ENCODE data around the gene PTPN1.
"Not testable (repeated sequence)": the region's sequence is repeated elsewhere in the genome, so short reads cannot be mapped to it uniquely, and the experiment has no call there.

Gene PTPN1

DNA sequence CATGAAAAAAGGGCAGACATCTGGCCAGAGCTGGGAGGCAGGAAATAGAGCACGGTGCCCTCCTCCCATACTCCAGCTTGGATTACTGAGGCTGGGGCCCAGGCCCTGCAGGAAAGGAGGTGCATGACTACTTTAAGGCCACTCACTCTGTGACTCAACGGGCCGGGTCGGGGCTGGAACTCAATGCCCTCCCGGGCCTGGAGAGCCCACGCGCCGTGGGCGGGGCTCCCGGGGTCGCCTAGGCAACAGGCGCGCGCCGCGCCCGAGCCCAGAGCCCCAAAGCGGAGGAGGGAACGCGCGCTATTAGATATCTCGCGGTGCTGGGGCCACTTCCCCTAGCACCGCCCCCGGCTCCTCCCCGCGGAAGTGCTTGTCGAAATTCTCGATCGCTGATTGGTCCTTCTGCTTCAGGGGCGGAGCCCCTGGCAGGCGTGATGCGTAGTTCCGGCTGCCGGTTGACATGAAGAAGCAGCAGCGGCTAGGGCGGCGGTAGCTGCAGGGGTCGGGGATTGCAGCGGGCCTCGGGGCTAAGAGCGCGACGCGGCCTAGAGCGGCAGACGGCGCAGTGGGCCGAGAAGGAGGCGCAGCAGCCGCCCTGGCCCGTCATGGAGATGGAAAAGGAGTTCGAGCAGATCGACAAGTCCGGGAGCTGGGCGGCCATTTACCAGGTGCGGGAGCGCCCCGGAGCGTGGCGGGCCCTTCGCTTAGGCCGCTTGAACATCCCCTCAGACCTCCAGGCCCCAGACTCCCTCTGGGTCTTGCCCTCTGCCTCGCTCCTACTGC, at the start of gene PTPN1:
TSS of gene PTPN1 (plus strand) at position 461 of the 783 bp plus-strand sequence. CDS start at position 606, 145 bp downstream.
- peak; percentile 94 to 98 (median 96) for DNase-seq (ENCODE audit: low read depth in 4 of 4, low spot score in 1 of 4)

DNA sequence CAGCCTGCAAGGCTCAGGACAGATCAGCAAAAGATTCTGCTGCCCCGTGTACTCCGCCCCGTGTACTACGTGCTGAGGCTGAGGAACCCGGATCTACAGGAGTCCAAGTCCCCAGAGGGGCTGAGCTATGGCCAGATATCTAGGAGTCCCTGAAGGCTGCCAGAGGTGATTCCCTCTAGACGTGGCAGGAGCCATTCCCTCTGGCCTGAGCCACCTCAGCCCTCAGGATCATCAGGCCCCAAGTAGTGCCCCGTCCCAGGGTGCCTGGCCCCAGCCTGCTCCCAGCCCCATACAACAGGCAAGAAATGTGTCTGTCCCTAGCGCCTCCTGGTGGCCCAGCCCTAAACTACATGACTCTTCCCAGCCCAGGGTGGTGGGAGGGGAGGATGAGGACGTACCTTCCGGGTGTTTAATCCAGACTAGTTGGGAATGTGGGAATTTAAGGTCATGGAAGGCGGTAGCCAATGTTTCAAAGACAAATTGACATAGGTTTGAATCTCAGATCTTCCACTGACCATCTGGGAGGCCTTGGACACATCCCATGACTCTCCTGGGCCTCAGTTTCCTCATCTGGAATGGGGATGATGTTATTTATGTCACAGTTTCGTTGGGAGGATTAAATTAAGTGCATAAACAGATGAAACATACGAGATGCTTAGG, 49.4 kb upstream of the PTPN1 start:
- peak; percentile 61 to 83 (median 70) for DNase-seq (ENCODE audit: low read depth in 4 of 4, low spot score in 1 of 4)

DNA sequence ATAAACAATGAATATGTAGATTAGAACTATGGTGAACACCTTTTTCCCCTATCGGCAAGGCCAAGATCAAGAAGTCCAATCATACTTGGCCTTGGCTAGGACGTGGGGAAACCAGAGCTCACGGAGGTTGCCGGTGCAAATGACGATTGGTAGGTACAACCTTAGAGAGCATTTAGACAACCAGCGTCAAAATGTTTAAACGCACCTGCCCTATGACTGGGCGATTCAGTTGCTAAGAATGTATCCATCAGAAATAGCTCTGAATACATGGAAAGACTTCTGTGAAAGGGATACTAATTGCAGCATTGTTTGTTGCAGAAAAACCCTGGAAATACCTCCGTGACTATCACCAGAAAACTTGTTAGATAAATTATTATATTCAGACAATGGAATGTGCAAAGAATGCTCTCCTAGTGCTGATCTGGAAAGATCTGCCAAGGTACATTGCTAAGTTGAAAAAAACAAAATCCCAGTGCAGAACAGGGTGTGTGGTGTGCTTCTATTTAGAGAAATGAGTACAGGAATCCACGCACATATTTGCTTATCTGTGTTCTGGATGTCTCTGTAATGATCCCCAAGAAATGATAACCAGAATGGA, 48.0 kb upstream of the PTPN1 start:
- DNase-seq (ENCODE audit: low read depth in 4 of 4, low spot score in 1 of 4) = no peak

DNA sequence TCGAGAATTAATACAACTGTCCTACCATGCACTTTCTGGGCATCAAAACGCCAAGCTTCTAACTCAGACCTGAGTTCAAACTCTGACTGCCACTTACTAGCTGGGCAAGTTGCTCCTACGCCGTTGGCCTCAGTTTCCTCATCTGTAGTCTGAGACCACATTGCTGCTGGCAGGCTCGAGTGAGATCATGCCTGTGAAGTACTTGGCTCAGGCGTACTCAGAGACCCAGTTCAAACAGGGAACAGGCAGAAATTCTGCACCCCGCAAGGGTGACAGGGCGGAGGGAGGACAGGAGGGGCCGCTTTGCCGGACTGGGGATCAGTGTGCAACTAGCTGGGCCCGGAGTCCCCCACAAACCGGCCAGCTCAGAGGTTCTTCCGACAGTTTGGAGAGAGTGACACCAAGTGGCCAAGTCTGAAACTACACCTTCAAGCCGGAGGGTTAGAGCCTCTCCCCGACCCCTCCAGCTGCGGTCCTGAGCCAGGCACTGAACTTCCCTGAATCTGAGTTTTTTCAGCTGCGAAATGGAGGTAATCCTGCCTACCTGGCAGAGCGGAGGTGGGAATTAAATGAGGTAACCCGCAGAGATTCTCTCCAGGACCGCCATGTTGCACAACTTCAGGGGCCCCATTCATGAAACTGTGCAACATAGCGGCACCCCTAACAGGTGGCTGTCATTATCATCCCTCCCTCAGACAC, 46.0 kb upstream of the PTPN1 start:
- peak in 1 of 4 experiments; percentile 42 for DNase-seq (ENCODE audit: low read depth in 4 of 4, low spot score in 1 of 4)

DNA sequence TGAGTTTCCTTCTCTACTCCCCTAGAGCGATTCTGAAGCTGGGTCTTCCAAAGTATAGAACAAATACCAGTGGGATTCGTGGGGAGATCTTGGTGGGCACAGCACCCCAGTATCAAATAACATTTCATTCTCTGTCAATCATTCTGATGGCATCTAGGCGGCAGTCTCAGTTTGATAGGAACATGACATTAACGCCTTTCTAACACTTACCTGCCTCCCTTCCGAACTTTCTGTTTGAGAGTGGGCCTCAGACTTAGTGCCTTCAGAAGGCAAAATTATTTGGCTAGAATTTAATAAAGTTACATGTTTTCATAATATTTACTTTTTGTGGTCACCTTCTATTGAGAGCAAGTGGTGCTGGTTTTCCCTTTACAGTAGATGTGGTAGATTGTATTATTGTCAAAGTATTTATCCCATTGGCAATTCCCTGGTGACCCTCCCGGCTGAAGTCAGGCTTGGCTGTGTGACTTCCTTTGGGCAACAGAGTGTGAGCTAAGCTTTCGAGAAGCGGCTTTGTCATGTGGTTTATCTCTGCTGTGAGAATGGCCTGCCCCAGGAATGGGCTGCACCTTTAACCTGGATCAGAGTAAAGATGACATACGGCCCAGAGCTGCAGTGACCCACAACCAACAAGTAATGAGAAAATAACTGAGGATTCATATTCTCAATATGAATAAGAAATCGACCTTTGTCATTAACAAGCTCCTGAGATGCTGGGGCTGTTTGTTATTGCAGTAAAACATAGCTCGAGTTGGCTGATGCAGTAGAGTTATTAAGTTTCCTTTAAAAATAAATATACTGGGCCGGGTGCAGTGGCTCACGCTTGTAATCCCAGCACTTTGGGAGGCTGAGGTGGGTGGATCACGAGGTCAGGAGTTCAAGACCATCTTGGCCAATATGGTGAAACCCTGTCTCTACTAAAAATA, 45.2 kb upstream of the PTPN1 start:
- no peak for DNase-seq (ENCODE audit: low read depth in 4 of 4, low spot score in 1 of 4)

DNA sequence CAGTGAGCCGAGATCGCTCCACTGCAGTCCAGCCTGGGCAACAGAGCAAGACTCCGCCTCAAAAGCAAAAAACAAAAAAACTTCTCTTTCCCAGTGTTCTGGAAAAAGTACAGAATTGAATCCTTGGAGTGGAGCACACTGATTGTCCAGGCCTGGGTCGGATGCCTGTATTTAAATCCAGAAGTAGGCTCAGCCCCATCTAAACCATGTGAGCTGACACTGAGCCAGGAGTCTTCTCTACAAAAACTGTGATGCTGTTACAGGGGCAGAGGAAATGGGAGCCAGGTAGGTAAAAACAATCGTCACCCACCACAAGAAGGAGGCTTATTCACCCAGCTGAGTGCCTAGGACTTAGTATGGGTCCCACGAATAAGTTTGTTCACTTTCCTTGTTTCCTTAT, 43.0 kb upstream of the PTPN1 start:
- no peak for DNase-seq (ENCODE audit: low read depth in 4 of 4, low spot score in 1 of 4)

DNA sequence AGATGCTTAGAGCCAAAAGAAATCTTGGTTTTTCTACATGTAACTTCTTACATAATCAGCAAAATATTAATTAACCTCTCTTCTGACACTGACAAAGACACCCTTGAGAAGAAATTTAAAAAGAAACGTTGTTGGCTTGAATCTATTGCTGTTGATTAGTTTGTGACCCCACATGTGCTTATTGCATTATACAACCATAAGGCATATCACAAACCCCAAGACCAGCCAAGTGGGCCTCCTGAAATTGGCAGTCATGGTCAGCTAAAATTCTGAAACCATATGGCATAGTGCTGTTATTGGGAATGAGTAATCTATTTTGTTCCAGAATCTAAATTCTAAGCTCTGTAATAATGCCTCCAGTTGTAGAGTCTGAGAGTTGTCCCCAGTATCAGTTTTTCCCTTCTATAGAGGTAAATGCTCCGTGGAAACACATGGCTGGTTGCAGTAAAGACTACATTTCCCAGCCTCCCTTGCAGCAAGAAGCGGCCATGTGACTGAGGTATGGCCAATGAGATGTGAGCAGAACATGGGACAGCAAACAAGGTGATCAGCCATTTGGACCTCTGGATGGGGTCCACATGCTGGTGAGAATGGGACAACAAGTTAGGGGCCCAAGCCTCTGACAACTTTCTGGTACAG, 42.3 kb upstream of the PTPN1 start:
- DNase-seq (ENCODE audit: low read depth in 4 of 4, low spot score in 1 of 4) = no peak

DNA sequence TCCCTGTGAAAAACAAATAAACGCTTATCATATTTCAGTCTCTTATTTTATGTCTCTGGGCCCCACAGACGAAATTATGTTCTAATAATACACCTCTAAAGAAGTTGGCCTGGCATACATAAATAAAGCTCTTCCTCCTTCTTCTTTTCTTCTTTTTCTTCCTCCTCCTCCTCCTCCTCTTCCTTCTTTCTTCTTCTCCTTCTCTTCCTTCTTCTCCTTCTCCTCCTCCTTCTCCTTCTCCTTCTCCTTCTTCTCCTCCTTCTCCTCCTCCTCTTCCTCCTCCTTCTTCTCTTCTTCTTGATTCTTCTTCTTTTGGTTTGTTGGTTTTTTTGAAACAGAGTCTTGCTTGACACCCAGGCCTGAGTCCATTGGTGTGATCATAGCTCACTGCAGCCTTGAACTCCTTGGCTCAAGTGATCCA, 41.8 kb upstream of the PTPN1 start:
- DNase-seq (ENCODE audit: low read depth in 4 of 4, low spot score in 1 of 4) = no peak

DNA sequence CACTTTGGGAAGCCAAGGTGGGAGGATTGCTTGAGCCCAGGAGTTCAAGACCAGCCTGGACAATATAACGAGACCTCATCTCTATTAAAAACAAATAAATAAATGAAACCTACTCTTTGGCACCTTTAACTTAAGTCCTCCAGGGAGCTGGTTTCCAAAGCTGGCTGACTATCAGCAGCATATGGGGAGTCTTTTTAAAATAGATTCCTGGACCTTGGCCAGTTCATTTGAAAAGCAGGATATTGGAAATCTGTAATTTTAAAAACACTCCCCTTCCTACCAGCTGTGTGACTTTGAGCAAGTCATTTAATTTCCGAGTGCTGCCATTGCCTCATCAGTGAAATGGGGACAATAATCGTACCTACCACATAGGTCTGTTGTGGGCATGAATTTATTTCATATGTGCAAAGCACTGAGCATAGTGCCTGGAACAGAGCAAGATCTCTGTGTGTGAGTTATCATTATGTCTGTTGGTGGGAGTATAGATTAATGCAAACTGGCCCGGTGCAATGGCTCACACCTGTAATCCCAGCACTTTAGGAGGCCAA, 40.9 kb upstream of the PTPN1 start:
- DNase-seq (ENCODE audit: low read depth in 4 of 4, low spot score in 1 of 4) = no peak

DNA sequence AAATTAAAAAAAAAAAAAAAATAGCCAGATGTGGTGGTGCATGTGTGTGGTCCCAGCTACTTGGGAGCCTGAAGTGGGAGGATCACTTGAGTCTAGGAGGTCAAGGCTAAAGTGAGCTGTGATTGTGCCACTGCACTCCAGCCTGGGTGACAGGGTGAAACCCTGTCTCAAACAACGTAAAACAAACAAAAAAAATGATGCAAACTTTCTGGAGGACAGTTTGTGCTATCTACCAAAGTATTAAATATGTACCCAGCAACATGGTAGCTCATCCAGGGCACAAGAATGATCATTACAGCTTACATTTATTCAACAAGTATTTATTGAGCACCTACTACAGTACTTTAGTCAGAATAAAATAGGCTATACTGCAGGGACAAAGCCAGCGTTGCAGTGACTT, 40.4 kb upstream of the PTPN1 start:
- no peak for DNase-seq (ENCODE audit: low read depth in 4 of 4, low spot score in 1 of 4)

DNA sequence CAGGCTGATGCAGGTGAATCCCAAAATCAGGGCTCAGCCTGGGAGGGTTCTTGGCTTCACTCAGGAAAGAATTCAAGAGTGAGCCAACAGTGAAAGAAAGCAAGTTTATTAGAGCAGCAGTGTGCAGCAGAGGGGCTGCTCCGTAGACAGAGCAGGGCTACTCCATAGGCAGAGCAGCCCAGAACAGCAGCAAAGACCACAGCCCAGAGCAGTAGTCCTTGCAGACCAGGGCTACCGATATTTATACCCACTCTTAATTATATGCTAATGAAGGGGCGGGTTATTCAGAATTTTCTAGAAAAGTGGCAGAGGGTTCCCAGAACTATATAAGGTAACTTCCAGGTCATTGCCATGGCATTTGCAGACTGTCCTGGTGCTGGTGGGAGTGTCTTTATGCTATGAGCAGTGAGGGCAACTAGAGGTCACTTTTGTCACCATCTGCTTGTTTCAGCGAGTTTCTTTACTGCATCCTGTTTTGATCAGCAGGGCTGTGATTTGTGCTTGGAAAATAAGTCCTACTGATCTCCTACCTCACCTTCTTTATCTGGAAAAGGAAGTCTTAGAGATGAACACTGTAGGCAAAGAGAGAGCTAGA, 39.8 kb upstream of the PTPN1 start:
- DNase-seq (ENCODE audit: low read depth in 4 of 4, low spot score in 1 of 4) = no peak

DNA sequence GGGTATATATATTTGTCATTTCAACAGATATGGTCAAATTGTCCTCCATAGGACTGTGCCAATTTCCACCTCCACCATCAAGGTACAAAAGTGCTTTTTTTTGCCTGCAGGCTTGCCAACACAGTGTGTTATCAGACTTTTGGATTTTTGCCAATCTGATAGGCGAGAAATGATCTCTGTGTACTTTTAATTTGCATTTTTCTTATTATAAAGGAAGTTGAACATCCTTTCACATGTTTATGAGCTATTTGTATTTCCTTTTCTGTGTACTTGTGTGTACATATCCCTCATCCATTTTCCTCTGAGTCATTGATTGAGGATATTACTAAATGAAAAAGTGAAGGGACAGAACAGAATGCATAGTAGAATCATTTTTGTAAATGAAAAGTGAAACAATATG, 39.0 kb upstream of the PTPN1 start:
- DNase-seq (ENCODE audit: low read depth in 4 of 4, low spot score in 1 of 4) = no peak

DNA sequence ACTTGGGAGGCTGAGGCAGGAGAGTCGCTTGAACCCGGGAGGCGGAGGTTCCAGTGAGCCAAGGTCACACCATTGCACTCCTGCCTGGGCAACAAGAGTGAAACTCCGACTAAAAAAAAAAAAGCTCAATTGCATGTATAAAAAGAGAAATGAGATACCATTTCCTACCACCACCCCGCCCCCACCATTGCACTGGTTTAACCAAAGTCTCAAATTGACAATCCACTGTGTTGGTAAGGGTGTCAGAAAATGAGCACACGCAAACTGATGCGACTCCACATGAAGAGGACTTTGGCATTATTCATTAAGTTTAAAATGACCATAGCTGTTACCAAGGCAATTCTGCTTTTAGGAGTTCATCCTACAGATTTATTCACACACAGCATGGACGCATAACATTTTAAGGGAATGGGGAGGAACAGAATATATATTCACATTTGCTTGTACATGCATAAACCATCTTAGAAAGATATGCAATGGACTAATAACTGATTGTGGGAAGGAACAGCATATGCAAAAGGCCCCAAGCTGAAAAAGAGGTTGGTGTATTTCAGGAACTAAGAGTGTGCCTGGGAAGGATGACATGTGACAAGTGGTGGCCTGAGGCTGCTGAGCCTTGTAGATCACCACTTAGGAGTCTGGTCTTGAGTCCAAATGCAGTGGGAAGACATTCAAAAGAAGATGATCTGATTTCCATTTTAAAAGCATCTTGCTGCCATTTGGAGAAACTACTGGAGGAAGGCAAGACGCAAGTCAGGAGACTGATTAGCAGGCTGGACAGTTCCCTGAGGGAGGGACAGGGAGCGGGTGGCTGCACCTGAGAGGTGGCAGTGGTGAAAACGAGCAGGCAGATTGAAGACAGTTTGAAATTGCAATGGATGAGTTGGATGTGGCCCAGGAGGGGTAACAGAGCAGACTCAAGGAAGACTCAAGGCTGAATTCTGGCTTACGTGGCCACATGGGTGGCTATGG, 37.2 kb upstream of the PTPN1 start:
- no peak for DNase-seq (ENCODE audit: low read depth in 4 of 4, low spot score in 1 of 4)

DNA sequence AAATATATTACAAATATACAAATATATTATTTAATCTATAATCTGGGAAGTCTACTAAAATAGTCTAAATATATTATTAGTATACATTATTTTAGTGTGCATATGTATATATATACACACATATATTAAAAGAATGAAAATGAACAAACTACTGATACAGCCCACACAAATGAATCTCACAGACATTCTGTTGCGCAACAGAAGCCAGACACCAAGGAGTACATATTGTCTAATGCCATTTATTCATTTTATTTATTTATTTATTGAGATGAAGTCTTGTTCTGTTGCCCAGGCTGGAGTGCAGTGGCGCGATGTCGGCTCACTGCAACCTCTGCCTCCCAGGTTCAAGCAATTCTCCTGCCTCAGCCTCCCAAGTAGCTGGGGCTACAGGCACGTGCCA, 35.8 kb upstream of the PTPN1 start:
- DNase-seq (ENCODE audit: low read depth in 4 of 4, low spot score in 1 of 4) = not testable (repeated sequence)

DNA sequence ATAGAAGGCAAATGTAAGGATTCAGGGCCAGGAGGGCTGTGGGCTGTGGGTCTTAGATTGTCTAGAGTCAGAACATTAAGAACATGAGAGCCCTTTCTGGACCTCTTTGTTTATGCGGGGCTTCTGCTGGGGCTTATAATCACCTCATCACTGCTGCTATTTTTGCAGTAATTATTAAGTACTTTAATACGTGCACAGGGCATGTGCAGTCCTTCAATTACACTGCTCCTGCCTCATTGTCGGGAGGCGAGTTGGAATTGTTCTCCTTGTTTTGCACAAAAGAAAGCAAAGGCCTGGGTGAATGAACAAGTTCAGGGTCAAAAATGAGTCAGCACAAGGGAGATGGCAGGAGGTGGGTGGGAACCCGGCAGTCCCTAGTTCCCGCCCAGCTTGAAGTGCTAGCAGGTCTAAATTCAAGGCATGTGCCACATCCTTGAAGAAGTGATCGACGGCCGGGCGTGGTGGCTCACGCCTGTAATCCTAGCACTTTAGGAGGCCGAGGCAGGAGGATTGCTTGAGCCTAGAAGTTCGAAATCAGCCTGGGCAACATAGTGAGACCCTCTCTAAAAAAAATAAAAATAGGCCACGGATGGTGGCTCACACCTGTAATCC, 34.4 kb upstream of the PTPN1 start:
- DNase-seq (ENCODE audit: low read depth in 4 of 4, low spot score in 1 of 4) = no peak

DNA sequence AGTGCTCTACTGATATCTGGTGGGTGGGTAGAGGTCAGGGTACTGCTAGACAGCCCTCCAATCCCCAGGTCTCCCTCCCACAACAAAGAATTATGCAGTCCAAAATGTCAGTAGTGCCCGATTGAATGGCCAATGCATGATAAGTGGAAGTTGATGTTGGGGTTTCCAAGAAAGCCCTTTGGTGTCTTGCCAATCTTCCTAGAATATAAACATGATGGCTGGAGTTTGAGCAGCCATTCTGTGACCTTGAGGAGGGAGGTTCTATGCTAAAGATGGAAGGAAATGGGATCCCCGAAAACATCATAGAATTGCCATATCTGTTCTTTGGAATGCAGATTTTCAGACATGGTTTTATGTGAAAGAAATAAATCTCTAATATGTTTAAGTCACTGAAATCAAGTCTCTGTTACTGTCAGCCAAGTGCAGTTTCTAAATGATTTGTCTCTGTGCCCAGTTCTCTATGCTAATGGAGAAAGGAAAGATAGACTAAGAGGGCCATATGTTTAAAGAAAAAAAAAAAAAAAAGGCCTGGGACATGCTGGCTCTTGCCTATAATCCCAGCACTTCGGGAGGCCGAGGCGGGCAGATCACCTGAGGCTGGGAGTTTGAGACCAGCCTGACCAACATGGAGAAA, 32.8 kb upstream of the PTPN1 start:
- no peak for DNase-seq (ENCODE audit: low read depth in 4 of 4, low spot score in 1 of 4)

Measured in stimulated activated CD4-positive, alpha-beta T cell treated with anti-CD3 and anti-CD28 coated beads, Interleukin-1b, Interleukin-23, amount 100 ng/mL, for 24 hours (primary cell).